B cell (primary cell): ENCODE measurements around the gene TXNDC15. TPM values are rescaled to one million over a fixed set of nuclear protein-coding genes. Genes with fewer than 3 reads are reported as not detected.

Experiments
- ATAC-seq: fragments of 200-7000 bp; cut with Tn5 transposase; one replicate; pipeline ENCODE4 v1.10.0; 2021; ENCODE audit warnings: low read depth, mild to moderate bottlenecking, moderate number of reproducible peaks, moderate library complexity
- CTCF ChIA-PET: fragments of 350-600 bp; sonication (Branson Sonifier 250); formaldehyde crosslinking; loops from one replicate; lab custom pipeline; 2021; ENCODE audit warnings: antibody characterized with exemption, inconsistent platforms; lab: Charles Lee
- POLR2A ChIA-PET: fragments of 350-600 bp; sonication (Branson Sonifier 250); formaldehyde crosslinking; loops from one replicate; lab custom pipeline; 2021; ENCODE audit warnings: antibody characterized with exemption; lab: Charles Lee
- DNase-seq: peaks from one replicate; pipeline ENCODE4 v3.0.0; 2013
- H2AFZ ChIP-seq: 2 replicates; pipeline ENCODE4 v1.6.1; 2012; ENCODE audit warnings: mild to moderate bottlenecking, low read depth, low read length; ENCODE audit not compliant: insufficient read depth, poor library complexity, severe bottlenecking
- H3K27ac ChIP-seq, 2 donors: 1 replicate in 1 of 2; 2 replicates in 1 of 2; pipeline ENCODE4 v1.5.1; 2012 to 2013; ENCODE audit warnings: low read length in 2 of 2, mild to moderate bottlenecking in 2 of 2, moderate library complexity in 1 of 2
- H3K27me3 ChIP-seq, 4 experiments: fragments of 200-600 bp in 1 of 4; sonication (generic) in 1 of 4; replicated peaks in 1 of 4; 1 replicate in 2 of 4; 2 replicates in 2 of 4; pipeline versions ENCODE4 v1.6.1 to v1.7.0; 2013 to 2016; ENCODE audit warnings: low read length in 3 of 4, mild to moderate bottlenecking in 2 of 4, mixed read lengths in 1 of 4, moderate library complexity in 1 of 4; ENCODE audit not compliant: insufficient read depth in 4 of 4, control insufficient read depth in 3 of 4; ENCODE audit errors: control extremely low read depth in 1 of 4
- H3K36me3 ChIP-seq, 2 experiments: replicated peaks in 1 of 2; 1 replicate in 1 of 2; 2 replicates in 1 of 2; pipeline versions ENCODE4 v1.6.1 to v1.7.1; 2013; ENCODE audit warnings: low read length in 1 of 2; ENCODE audit not compliant: insufficient read depth in 2 of 2, control insufficient read depth in 1 of 2; ENCODE audit errors: control extremely low read depth in 1 of 2, extremely low read depth in 1 of 2
- H3K4me1 ChIP-seq, 2 donors: fragments of 200-600 bp in 1 of 2; sonication (generic) in 1 of 2; 1 replicate in 1 of 2; 2 replicates in 1 of 2; pipeline versions ENCODE4 v1.5.1 to v1.6.1; 2013 to 2017; ENCODE audit warnings: low read length in 2 of 2; ENCODE audit not compliant: control insufficient read depth in 2 of 2, insufficient read depth in 2 of 2
- H3K4me2 ChIP-seq: replicated peaks from 2 replicates; pipeline ENCODE3; 2012; ENCODE audit warnings: mild to moderate bottlenecking, low read depth, low read length; ENCODE audit not compliant: poor library complexity, severe bottlenecking
- H3K4me3 ChIP-seq, 5 experiments: fragments of 200-600 bp in 1 of 5; sonication (generic) in 1 of 5; 1 replicate in 3 of 5; 2 replicates in 2 of 5; pipeline versions ENCODE4 v1.5.1 to v1.7.0; 2011 to 2016; ENCODE audit warnings: low read length in 4 of 5, mild to moderate bottlenecking in 4 of 5, low read depth in 2 of 5, control low read depth in 1 of 5, moderate library complexity in 1 of 5; ENCODE audit not compliant: insufficient read depth in 1 of 5; ENCODE audit errors: control extremely low read depth in 1 of 5, extremely low read depth in 1 of 5
- H3K79me2 ChIP-seq: fragments of 200-600 bp; sonication (generic); one replicate; pipeline ENCODE4 v1.6.0; 2016; ENCODE audit warnings: low read length; ENCODE audit not compliant: control insufficient read depth, insufficient read depth
- H3K9ac ChIP-seq: fragments of 200-600 bp; sonication (generic); 2 replicates; pipeline ENCODE4 v1.6.1; 2017; ENCODE audit warnings: mild to moderate bottlenecking, low read length, moderate library complexity
- H3K9me3 ChIP-seq, 3 donors: one replicate each; pipeline versions ENCODE4 v1.6.1 to v1.7.1; 2013; ENCODE audit warnings: low read length in 2 of 3; ENCODE audit not compliant: control insufficient read depth in 2 of 3, insufficient read depth in 1 of 3; ENCODE audit errors: control extremely low read depth in 1 of 3
- H4K20me1 ChIP-seq: 2 replicates; pipeline ENCODE4 v1.6.0; 2012; ENCODE audit warnings: mild to moderate bottlenecking, low read length; ENCODE audit not compliant: insufficient read depth, control insufficient read depth, poor library complexity, severe bottlenecking
- H3K27ac Mint-ChIP-seq: one replicate; pipeline ENCODE4 v1.8.0; 2021; ENCODE audit warnings: mixed read lengths
- H3K27me3 Mint-ChIP-seq: one replicate; pipeline ENCODE4 v1.8.0; 2021; ENCODE audit warnings: mixed read lengths
- H3K4me1 Mint-ChIP-seq: one replicate; pipeline ENCODE4 v1.8.0; 2021; ENCODE audit warnings: mixed read lengths
- H3K4me3 Mint-ChIP-seq: one replicate; pipeline ENCODE4 v1.8.0; 2021; ENCODE audit warnings: mixed read lengths
- H3K9me3 Mint-ChIP-seq: one replicate; pipeline ENCODE4 v1.8.0; 2022; ENCODE audit warnings: mixed read lengths; ENCODE audit not compliant: insufficient read depth
- CTCF ChIP-seq: fragments of 200-600 bp; IDR thresholded peaks from one replicate; pipeline ENCODE4 v1.8.0; 2022; ENCODE audit warnings: antibody characterized with exemption, mild to moderate bottlenecking
- EZH2 ChIP-seq: IDR thresholded peaks from 2 replicates; pipeline ENCODE4 v1.6.1; 2012; ENCODE audit warnings: borderline replicate concordance, low read depth, mild to moderate bottlenecking, moderate library complexity, low read length; ENCODE audit not compliant: insufficient read depth, poor library complexity, severe bottlenecking
- WGBS: methylation state at CpG from one replicate; pipeline ENCODE4 v1.1.5; 2013; ENCODE audit warnings: missing lambda C conversion rate; ENCODE audit not compliant: insufficient coverage; 5-methylcytosine and 5-hydroxymethylcytosine counted together
- intact Hi-C: fragments of 100-400 bp; cut with micrococcal nuclease; formaldehyde crosslinking; loops from one replicate; pipeline ENCODE4 v1.10.0; 2022
- polyA plus RNA-seq: library from polyadenylated mRNA; depleted of rRNA; stranded (reverse); fragments of >200 nt; gene quantifications from 2 replicates; pipeline ENCODE4 v1.2.3, GENCODE V29; 2012
- total RNA-seq, 2 donors: library from RNA; stranded (reverse); fragments of 120-200 nt in 1 of 2; gene quantifications; 1 replicate in 1 of 2; 2 replicates in 1 of 2; pipeline versions ENCODE4 v1.2.3 to v1.2.4, GENCODE V29; 2013 to 2022

The TXNDC15 gene
- total and polyA plus RNA-seq, 2 donors (not counting 1 experiment from before 2014, with no cell fraction given), result 18.5 to 50.4 TPM

- H3K4me3 ChIP-seq, result peak within 1 kb of the TSS; percentile 70 to 88 (median 82)
- peaks cover 9% of the 10 kb centered on the region for H3K79me2 ChIP-seq
- H2AFZ ChIP-seq, result peak within 1 kb of the TSS; percentile 98
- intact Hi-C loops, result loop anchor here (1.0 to 10.0 kb wide), 15 partner anchors 30 to 728 kb away; partner anchors contain the start of genes C5orf24, CAMLG, DDX46 and JADE2
- Mint-ChIP-seq H3K4me1 (peaks cover 35% of the 10 kb centered on the region), H3K4me3 (peak within 1 kb of the TSS; percentile 91), H3K27ac (peak within 1 kb of the TSS; percentile 99), H3K27me3 (no peaks in the 10 kb centered on the region), H3K9me3 (no peaks in the 10 kb centered on the region)
- ChIA-PET POLR2A (interaction anchor here (0.6 to 1.9 kb wide), 17 partner anchors 14 to 727 kb away, joined by 3 to 32 read pairs (median 6); partner anchors contain the start of genes C5orf24, CAMLG, DDX46 and JADE2), CTCF (interaction anchor here (0.6 to 8.4 kb wide), 20 partner anchors 8 to 720 kb away, joined by 3 to 93 read pairs (median 5); partner anchors contain the start of genes C5orf24, CAMLG, DDX46 and TXNDC15)
- under 1% methylated on average over 84 of the region's 84 CpGs for WGBS
- peak; percentile 95 for DNase-seq
- no peaks in the 10 kb centered on the region for H4K20me1 ChIP-seq
- peak; percentile 75 for ATAC-seq
- H3K9me3 ChIP-seq, result peaks cover 0 to 17% (median 0%) of the 10 kb centered on the region in 3 donors
- peaks cover 32 to 42% of the 10 kb centered on the region in 2 donors for H3K4me1 ChIP-seq
- peaks cover 1 to 3% of the 10 kb centered on the region in 2 experiments for H3K36me3 ChIP-seq
- H3K27ac ChIP-seq, result peak within 1 kb of the TSS; percentile 80 to 96
- H3K27me3 ChIP-seq, result no peaks in the 10 kb centered on the region
- TF ChIP-seq EZH2, result no peak
- TF ChIP-seq CTCF, result peak; percentile 90
- H3K9ac ChIP-seq, result peak within 1 kb of the TSS; percentile 96
- H3K4me2 ChIP-seq, result peak within 1 kb of the TSS; percentile 95
Observed at GRCh38 chr5:134904610-134905245, 30.6 kb downstream of the TXNDC15 start, which contains the start of gene PCBD2. TSS of gene PCBD2 (plus strand) at chr5:134905131. CDS start at chr5:134905140, 9 bp downstream.
